Esophagus (tissue), 2 donors: ENCODE measurements around the gene PDCD6IP. TPM values are rescaled to one million over a fixed set of nuclear protein-coding genes. Genes with fewer than 3 reads are reported as not detected.
"Not testable (repeated sequence)": the region's sequence is repeated elsewhere in the genome, so short reads cannot be mapped to it uniquely, and the experiment has no call there.

ENCODE experiments used
- H3K27ac ChIP-seq, 2 donors: one replicate each; pipeline ENCODE4 v1.5.1; 2013; ENCODE audit warnings: low read depth in 2 of 2, mild to moderate bottlenecking in 2 of 2, inconsistent platforms in 1 of 2, low read length in 1 of 2, moderate library complexity in 1 of 2
- H3K27me3 ChIP-seq, 2 donors: one replicate each; pipeline ENCODE4 v1.6.1; 2013; ENCODE audit warnings: low read length in 2 of 2, control low read depth in 1 of 2, mild to moderate bottlenecking in 1 of 2; ENCODE audit not compliant: insufficient read depth in 2 of 2, control insufficient read depth in 1 of 2
- H3K36me3 ChIP-seq, 2 donors: one replicate each; pipeline ENCODE4 v1.6.1; 2013; ENCODE audit warnings: low read length in 1 of 2; ENCODE audit not compliant: control insufficient read depth in 2 of 2, insufficient read depth in 2 of 2
- H3K4me1 ChIP-seq, 2 donors: one replicate each; pipeline ENCODE4 v1.6.1; 2013; ENCODE audit warnings: low read length in 1 of 2; ENCODE audit not compliant: control insufficient read depth in 2 of 2, insufficient read depth in 2 of 2
- H3K4me3 ChIP-seq, 2 donors: one replicate each; pipeline ENCODE4 v1.5.1; 2013; ENCODE audit warnings: low read length in 2 of 2, mild to moderate bottlenecking in 2 of 2, low read depth in 1 of 2, moderate library complexity in 1 of 2
- H3K9me3 ChIP-seq, 2 donors: one replicate each; pipeline ENCODE4 v1.6.1; 2013; ENCODE audit warnings: mild to moderate bottlenecking in 2 of 2, low read depth in 1 of 2, low read length in 1 of 2, moderate library complexity in 1 of 2; ENCODE audit not compliant: control insufficient read depth in 2 of 2, insufficient read depth in 1 of 2
- WGBS, 2 donors: extraction: QIAGEN DNeasy Blood & Tissue Kit; methylation state at CpG; one replicate each; pipeline ENCODE4 v1.1.7; 2013; 5-methylcytosine and 5-hydroxymethylcytosine counted together
- polyA plus RNA-seq, 2 donors: library from polyadenylated mRNA; stranded (reverse); fragments of 200-250 nt; gene quantifications; one replicate each; pipeline ENCODE4 v1.2.3, GENCODE V29; 2013
- donor health status: healthy with polysubstance abuse.
- donor health status: Bipolar disorder and iron deficiency.

Gene PDCD6IP
- polyA plus RNA-seq, 2 donors, result 54.0 to 88.6 TPM

- H3K36me3 ChIP-seq, result no peaks in the 10 kb centered on the region
- WGBS, 2 donors, result 87 to 91% methylated on average over 3 of the region's 3 CpGs
Observed at GRCh38 chr3:33775363-33775762, 23.1 kb upstream of the PDCD6IP start.

GRCh38 chr3:33777996-33778395 lies 20.4 kb upstream of the PDCD6IP start:
- Histone ChIP-seq H3K36me3 (no peaks in the 10 kb centered on the region), H3K4me3 (no peak overlapping the region), H3K9me3 (no peaks in the 10 kb centered on the region), H3K27ac (no peak overlapping the region), H3K4me1 (no peaks in the 10 kb centered on the region), H3K27me3 (no peaks in the 10 kb centered on the region)
- 89 to 94% methylated on average over 3 of the region's 3 CpGs for WGBS, 2 donors

More at GRCh38 chr3:33775363-33775762, 23.1 kb upstream of the PDCD6IP start:
- Histone ChIP-seq H3K27ac (no peak overlapping the region), H3K4me1 (no peaks in the 10 kb centered on the region), H3K4me3 (no peak overlapping the region), H3K9me3 (no peaks in the 10 kb centered on the region), H3K27me3 (no peaks in the 10 kb centered on the region)

- H3K27ac ChIP-seq, result no peak overlapping the region
- no peaks in the 10 kb centered on the region for H3K27me3 ChIP-seq
- WGBS, 2 donors, result 57 to 58% methylated on average over 3 of the region's 3 CpGs
- no peaks in the 10 kb centered on the region for H3K9me3 ChIP-seq
- H3K4me1 ChIP-seq, result no peaks in the 10 kb centered on the region
- H3K4me3 ChIP-seq, result no peak overlapping the region
- H3K36me3 ChIP-seq, result no peaks in the 10 kb centered on the region
Observed at GRCh38 chr3:33779751-33780150, 18.7 kb upstream of the PDCD6IP start.

GRCh38 chr3:33781413-33781812 lies 17.0 kb upstream of the PDCD6IP start:
- not testable (repeated sequence) for H3K4me1 ChIP-seq, H3K9me3 ChIP-seq, H3K27ac ChIP-seq, H3K36me3 ChIP-seq, H3K27me3 ChIP-seq, H3K4me3 ChIP-seq
- 90 to 93% methylated on average over 6 of the region's 6 CpGs for WGBS, 2 donors

GRCh38 chr3:33786565-33787327 lies 11.7 kb upstream of the PDCD6IP start:
- Histone ChIP-seq H3K27me3 (no peaks in the 10 kb centered on the region), H3K4me1 (no peaks in the 10 kb centered on the region), H3K27ac (no peak overlapping the region), H3K4me3 (no peak overlapping the region), H3K9me3 (no peaks in the 10 kb centered on the region), H3K36me3 (no peaks in the 10 kb centered on the region)
- WGBS, 2 donors, result 74 to 75% methylated on average over 7 of the region's 7 CpGs

GRCh38 chr3:33787328-33788009 lies 11.0 kb upstream of the PDCD6IP start:
- no peak overlapping the region for H3K4me3 ChIP-seq
- no peaks in the 10 kb centered on the region for H3K36me3 ChIP-seq
- no peaks in the 10 kb centered on the region for H3K27me3 ChIP-seq
- WGBS, 2 donors, result 9 to 11% methylated on average over 15 of the region's 15 CpGs
- no peaks in the 10 kb centered on the region for H3K9me3 ChIP-seq
- no peaks in the 10 kb centered on the region for H3K4me1 ChIP-seq
- H3K27ac ChIP-seq, result no peak overlapping the region

- H3K36me3 ChIP-seq, result no peaks in the 10 kb centered on the region
Observed at GRCh38 chr3:33789183-33789954, 9.1 kb upstream of the PDCD6IP start.

GRCh38 chr3:33790091-33790490 lies 8.3 kb upstream of the PDCD6IP start:
- H3K4me1 ChIP-seq, result no peaks in the 10 kb centered on the region
- no peak overlapping the region for H3K27ac ChIP-seq
- no peaks in the 10 kb centered on the region for H3K9me3 ChIP-seq
- no peaks in the 10 kb centered on the region for H3K27me3 ChIP-seq
- 82 to 96% methylated on average over 3 of the region's 3 CpGs for WGBS, 2 donors
- H3K4me3 ChIP-seq, result no peak overlapping the region
- no peaks in the 10 kb centered on the region for H3K36me3 ChIP-seq

More at GRCh38 chr3:33789183-33789954, 9.1 kb upstream of the PDCD6IP start:
- WGBS, 2 donors, result 57 to 68% methylated on average over 4 of the region's 4 CpGs
- no peak overlapping the region for H3K4me3 ChIP-seq
- no peak overlapping the region for H3K27ac ChIP-seq
- no peaks in the 10 kb centered on the region for H3K9me3 ChIP-seq
- H3K27me3 ChIP-seq, result no peaks in the 10 kb centered on the region
- H3K4me1 ChIP-seq, result no peaks in the 10 kb centered on the region

- Histone ChIP-seq H3K27me3 (no peaks in the 10 kb centered on the region), H3K4me1 (no peaks in the 10 kb centered on the region), H3K27ac (no peak overlapping the region), H3K36me3 (no peaks in the 10 kb centered on the region), H3K9me3 (no peaks in the 10 kb centered on the region), H3K4me3 (no peak overlapping the region)
- 53 to 56% methylated on average over 4 of the region's 4 CpGs for WGBS, 2 donors
Observed at GRCh38 chr3:33791477-33792166, 6.8 kb upstream of the PDCD6IP start.
